Osteocyte (in vitro differentiated cells): ENCODE data around the gene ACKR1. TPM values are rescaled to one million over a fixed set of nuclear protein-coding genes. Genes with fewer than 3 reads are reported as not detected.

Experiments
- DNase-seq: peaks from one replicate; pipeline ENCODE4 v3.0.0; 2021; ENCODE audit warnings: mixed read lengths; ENCODE audit not compliant: unreplicated experiment; ENCODE audit errors: extremely low spot score
- H3K27ac Mint-ChIP-seq: one replicate; pipeline ENCODE4 v1.8.0; 2021; ENCODE audit warnings: mild to moderate bottlenecking, mixed read lengths; ENCODE audit not compliant: unreplicated experiment
- H3K27me3 Mint-ChIP-seq: one replicate; pipeline ENCODE4 v1.8.0; 2021; ENCODE audit warnings: mixed read lengths; ENCODE audit not compliant: unreplicated experiment
- H3K36me3 Mint-ChIP-seq: one replicate; pipeline ENCODE4 v1.8.0; 2021; ENCODE audit warnings: mixed read lengths; ENCODE audit not compliant: unreplicated experiment
- H3K4me1 Mint-ChIP-seq: one replicate; pipeline ENCODE4 v1.8.0; 2021; ENCODE audit warnings: mixed read lengths; ENCODE audit not compliant: unreplicated experiment
- H3K4me3 Mint-ChIP-seq: one replicate; pipeline ENCODE4 v1.8.0; 2021; ENCODE audit warnings: mild to moderate bottlenecking, moderate library complexity, mixed read lengths; ENCODE audit not compliant: unreplicated experiment
- H3K9me3 Mint-ChIP-seq: one replicate; pipeline ENCODE4 v1.8.0; 2021; ENCODE audit warnings: mixed read lengths; ENCODE audit not compliant: unreplicated experiment
- long read RNA-seq: library from polyadenylated mRNA; unstranded; transcript quantifications from one replicate; pipeline ENCODE4 v2.0.0, GENCODE V29; 2021
- total RNA-seq: library from RNA; stranded (reverse); gene quantifications from 2 replicates; pipeline ENCODE4 v1.2.1, GENCODE V29; 2021
- TF ChIP-seq, protein P1 (sequence below): fragments of 200-600 bp; sonication (generic); IDR thresholded peaks from 2 replicates; pipeline ENCODE4 v1.5.0; 2021; ENCODE audit warnings: antibody characterized with exemption, mild to moderate bottlenecking, moderate library complexity

The ACKR1 gene, protein sequence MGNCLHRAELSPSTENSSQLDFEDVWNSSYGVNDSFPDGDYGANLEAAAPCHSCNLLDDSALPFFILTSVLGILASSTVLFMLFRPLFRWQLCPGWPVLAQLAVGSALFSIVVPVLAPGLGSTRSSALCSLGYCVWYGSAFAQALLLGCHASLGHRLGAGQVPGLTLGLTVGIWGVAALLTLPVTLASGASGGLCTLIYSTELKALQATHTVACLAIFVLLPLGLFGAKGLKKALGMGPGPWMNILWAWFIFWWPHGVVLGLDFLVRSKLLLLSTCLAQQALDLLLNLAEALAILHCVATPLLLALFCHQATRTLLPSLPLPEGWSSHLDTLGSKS
- not detected in 2 replicates for total RNA-seq
- long read RNA-seq: 0 reads

DNA sequence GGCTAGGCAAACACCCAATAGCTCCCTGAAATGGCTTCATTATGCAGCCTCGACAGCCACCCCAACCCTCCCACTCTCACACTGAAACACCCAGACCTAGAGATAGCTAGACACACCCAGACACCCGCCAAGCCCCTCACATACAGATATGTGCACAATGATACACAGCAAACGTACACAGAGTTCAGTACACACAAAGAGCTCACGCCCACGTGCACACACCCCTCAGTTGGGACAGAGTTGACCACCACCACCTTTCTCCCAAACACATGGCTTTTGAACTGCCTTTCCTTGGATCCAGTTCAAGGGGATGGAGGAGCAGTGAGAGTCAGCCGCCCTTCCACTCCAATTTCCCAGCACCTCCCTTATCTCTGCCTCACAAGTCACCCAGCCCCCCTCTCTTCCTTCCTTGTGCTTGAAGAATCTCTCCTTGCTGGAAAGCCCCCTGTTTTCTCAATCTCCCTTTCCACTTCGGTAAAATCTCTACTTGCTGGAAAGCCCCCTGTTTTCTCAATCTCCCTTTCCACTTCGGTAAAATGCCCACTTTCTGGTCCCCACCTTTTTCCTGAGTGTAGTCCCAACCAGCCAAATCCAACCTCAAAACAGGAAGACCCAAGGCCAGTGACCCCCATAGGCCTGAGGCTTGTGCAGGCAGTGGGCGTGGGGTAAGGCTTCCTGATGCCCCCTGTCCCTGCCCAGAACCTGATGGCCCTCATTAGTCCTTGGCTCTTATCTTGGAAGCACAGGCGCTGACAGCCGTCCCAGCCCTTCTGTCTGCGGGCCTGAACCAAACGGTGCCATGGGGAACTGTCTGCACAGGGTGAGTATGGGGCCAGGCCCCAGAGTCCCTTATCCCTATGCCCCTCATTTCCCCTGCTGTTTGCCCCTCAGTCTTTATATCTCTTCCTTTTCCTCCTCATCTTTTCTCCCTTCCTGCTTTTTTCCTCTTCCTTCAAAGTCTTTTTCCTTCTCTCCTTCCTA lies at the start of gene ACKR1:
Gene ACKR1 (plus strand): TSS at position 715 of the 981 bp plus-strand sequence. CDS start 85 bp downstream, at position 800.
- H3K27ac Mint-ChIP-seq: no peak within 1 kb of the TSS
- no peak within 1 kb of the TSS for H3K4me3 Mint-ChIP-seq
- no peaks in the 10 kb centered on the region for H3K36me3 Mint-ChIP-seq
- H3K27me3 Mint-ChIP-seq: peaks cover 3% of the 10 kb centered on the region
- no peak for DNase-seq
- H3K4me1 Mint-ChIP-seq: no peaks in the 10 kb centered on the region
- TF ChIP-seq, protein P1, sequence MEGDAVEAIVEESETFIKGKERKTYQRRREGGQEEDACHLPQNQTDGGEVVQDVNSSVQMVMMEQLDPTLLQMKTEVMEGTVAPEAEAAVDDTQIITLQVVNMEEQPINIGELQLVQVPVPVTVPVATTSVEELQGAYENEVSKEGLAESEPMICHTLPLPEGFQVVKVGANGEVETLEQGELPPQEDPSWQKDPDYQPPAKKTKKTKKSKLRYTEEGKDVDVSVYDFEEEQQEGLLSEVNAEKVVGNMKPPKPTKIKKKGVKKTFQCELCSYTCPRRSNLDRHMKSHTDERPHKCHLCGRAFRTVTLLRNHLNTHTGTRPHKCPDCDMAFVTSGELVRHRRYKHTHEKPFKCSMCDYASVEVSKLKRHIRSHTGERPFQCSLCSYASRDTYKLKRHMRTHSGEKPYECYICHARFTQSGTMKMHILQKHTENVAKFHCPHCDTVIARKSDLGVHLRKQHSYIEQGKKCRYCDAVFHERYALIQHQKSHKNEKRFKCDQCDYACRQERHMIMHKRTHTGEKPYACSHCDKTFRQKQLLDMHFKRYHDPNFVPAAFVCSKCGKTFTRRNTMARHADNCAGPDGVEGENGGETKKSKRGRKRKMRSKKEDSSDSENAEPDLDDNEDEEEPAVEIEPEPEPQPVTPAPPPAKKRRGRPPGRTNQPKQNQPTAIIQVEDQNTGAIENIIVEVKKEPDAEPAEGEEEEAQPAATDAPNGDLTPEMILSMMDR: no peak
- H3K9me3 Mint-ChIP-seq: no peaks in the 10 kb centered on the region

DNA sequence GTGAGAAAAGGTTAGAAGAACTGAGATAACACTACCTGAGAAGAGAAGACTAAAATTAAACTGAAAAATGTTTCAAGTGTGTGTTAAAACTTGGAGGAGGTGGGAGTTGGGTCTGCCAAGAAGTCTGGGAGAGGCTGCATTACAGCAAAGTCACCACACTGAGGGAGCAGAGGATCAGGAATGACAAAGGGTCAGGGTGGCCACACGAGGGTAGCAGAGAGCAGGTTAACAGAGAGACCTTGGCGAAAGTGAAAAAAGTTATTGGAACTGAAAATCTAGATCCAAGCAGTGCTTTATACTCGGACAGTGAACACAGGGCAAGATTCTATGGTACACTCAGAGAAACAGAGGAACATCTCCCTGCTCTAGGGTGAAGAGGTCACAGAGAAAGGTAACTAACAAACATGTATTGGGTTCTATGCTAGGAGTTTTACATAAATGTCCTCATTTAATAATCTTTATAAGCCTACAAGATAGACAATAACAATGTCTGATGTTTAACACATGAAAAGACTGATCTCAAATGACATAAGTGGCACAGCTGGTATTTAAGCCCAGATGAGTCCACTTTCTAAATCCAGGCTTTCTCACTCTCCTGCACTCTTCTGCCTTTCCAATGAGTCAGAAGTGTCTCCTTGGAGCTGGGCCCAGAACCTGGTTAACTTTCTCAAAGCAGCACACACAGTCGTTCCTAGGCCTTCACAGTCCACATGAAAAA lies 43.5 kb upstream of the ACKR1 start:
- no peak overlapping the region for H3K4me3 Mint-ChIP-seq
- no peak for DNase-seq
- TF ChIP-seq, protein P1: peak; percentile 96
- no peaks in the 10 kb centered on the region for H3K36me3 Mint-ChIP-seq
- peaks cover 2% of the 10 kb centered on the region for H3K4me1 Mint-ChIP-seq
- H3K27me3 Mint-ChIP-seq: peaks cover 14% of the 10 kb centered on the region
- no peaks in the 10 kb centered on the region for H3K9me3 Mint-ChIP-seq
- no peak overlapping the region for H3K27ac Mint-ChIP-seq

DNA sequence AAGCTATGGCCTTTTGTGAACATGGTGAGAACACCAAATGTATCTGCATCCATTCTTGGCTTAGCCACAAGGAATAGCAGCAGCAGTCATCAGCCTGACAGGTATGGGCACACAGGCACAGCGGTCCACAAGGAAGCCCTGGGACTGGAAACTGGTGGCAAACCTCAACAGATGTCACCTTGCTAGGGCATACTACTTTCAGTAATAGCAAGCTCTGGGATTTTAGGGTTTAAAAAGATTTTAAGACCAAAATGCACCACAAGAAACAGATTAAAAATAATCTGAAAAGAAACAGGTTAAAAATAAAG lies 43.0 kb upstream of the ACKR1 start:
- peaks cover 18% of the 10 kb centered on the region for H3K27me3 Mint-ChIP-seq
- H3K9me3 Mint-ChIP-seq: no peaks in the 10 kb centered on the region
- no peak overlapping the region for H3K4me3 Mint-ChIP-seq
- no peaks in the 10 kb centered on the region for H3K36me3 Mint-ChIP-seq
- H3K27ac Mint-ChIP-seq: no peak overlapping the region
- H3K4me1 Mint-ChIP-seq: peaks cover 2% of the 10 kb centered on the region
- no peak for DNase-seq
- TF ChIP-seq, protein P1: no peak

DNA sequence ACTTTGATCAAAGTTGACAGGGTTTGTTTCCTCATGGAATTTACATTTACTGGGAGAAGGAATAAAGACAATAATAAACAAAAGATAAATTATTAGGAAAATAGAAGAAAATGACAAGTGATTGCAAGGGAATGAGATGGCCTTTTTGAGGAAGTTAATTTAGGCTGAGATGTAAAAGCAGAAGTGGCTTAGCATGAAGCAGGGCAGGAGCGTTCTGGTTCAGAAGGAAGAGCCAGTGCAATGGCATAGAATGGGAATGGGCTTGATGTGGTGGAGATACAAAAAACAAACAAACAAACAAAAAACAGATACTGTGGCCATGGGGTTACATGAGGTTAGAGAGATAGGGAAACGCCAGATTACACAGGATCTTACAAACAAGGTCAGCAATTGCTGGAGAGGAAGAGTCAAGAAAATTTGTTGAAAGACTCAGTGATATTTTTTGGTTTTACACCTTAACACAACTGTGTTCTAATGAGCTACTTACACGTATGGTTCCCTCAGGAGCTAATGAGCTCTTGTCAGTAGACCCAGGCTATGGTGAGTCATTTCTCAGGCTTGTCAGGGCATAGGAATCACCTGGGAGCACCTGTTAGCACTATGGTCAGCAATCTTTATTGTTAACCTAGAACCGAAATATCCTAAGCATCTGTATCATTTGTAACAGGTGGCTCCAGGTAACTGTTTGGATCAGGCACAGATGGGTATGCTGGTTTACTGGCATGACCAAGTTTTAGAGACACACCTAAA lies 42.0 kb upstream of the ACKR1 start:
- Mint-ChIP-seq H3K27ac (no peak overlapping the region), H3K27me3 (peaks cover 23% of the 10 kb centered on the region), H3K4me3 (no peak overlapping the region), H3K9me3 (no peaks in the 10 kb centered on the region), H3K36me3 (no peaks in the 10 kb centered on the region), H3K4me1 (peaks cover 2% of the 10 kb centered on the region)
- TF ChIP-seq, protein P1: no peak
- no peak for DNase-seq
